GM18511 (cell line): ENCODE results near the gene SLC38A8.

Experiments
- ATAC-seq: cut with Tn5 transposase; IDR thresholded peaks from one replicate; pipeline ENCODE4 v1.9.1; 2021; ENCODE audit warnings: mild to moderate bottlenecking, moderate library complexity; ENCODE audit not compliant: unreplicated experiment

Gene SLC38A8

GRCh38 chr16:84068783-84069462, 26.3 kb upstream of the SLC38A8 start:
- ATAC-seq = no peak

- no peak for ATAC-seq
Observed at GRCh38 chr16:84068041-84068440, 25.4 kb upstream of the SLC38A8 start.

- no peak for ATAC-seq
Observed at GRCh38 chr16:84067640-84068039, 25.0 kb upstream of the SLC38A8 start.

GRCh38 chr16:84065536-84066132, 23.0 kb upstream of the SLC38A8 start:
- no peak for ATAC-seq

GRCh38 chr16:84063980-84064379, 21.4 kb upstream of the SLC38A8 start:
- ATAC-seq = no peak

- no peak for ATAC-seq
Observed at GRCh38 chr16:84062734-84063640, 20.4 kb upstream of the SLC38A8 start.

GRCh38 chr16:84061236-84061819, 18.7 kb upstream of the SLC38A8 start:
- ATAC-seq = no peak

- ATAC-seq = no peak
Observed at GRCh38 chr16:84059946-84060901, 17.6 kb upstream of the SLC38A8 start.

- ATAC-seq = no peak
Observed at GRCh38 chr16:84059111-84059510, 16.5 kb upstream of the SLC38A8 start.

GRCh38 chr16:84058664-84059063, 16.1 kb upstream of the SLC38A8 start:
- ATAC-seq = no peak

GRCh38 chr16:84058211-84058610, 15.6 kb upstream of the SLC38A8 start:
- ATAC-seq = no peak

- ATAC-seq = no peak
Observed at GRCh38 chr16:84056933-84057332, 14.3 kb upstream of the SLC38A8 start.

- no peak for ATAC-seq
Observed at GRCh38 chr16:84055801-84056634, 13.4 kb upstream of the SLC38A8 start.

- ATAC-seq = no peak
Observed at GRCh38 chr16:84055366-84055765, 12.8 kb upstream of the SLC38A8 start.

GRCh38 chr16:84054916-84055315, 12.3 kb upstream of the SLC38A8 start:
- ATAC-seq = no peak

- ATAC-seq = no peak
Observed at GRCh38 chr16:84054271-84054670, 11.7 kb upstream of the SLC38A8 start.

GRCh38 chr16:84053237-84053636, 10.6 kb upstream of the SLC38A8 start:
- no peak for ATAC-seq

GRCh38 chr16:84052071-84052622, 9.6 kb upstream of the SLC38A8 start:
- no peak for ATAC-seq

- no peak for ATAC-seq
Observed at GRCh38 chr16:84050316-84050715, 7.7 kb upstream of the SLC38A8 start.
